WTC11 (cell line): ENCODE results near the gene NECAB2. TPM values are rescaled to one million over a fixed set of nuclear protein-coding genes. Genes with fewer than 3 reads are reported as not detected.

Experiments
- ATAC-seq: fragments of 200-7000 bp; cut with Tn5 transposase; 2 replicates; pipeline ENCODE4 v1.10.0; 2021; ENCODE audit warnings: mild to moderate bottlenecking, moderate library complexity
- CTCF ChIA-PET: fragments of 300-600 bp; sonication (Branson Sonifier 250); formaldehyde crosslinking; loops from one replicate; lab custom pipeline; 2021; ENCODE audit warnings: antibody characterized with exemption; lab: Charles Lee
- POLR2A ChIA-PET: fragments of 350-600 bp; sonication (Branson Sonifier 250); formaldehyde crosslinking; loops from one replicate; lab custom pipeline; 2021; ENCODE audit warnings: antibody characterized with exemption; lab: Charles Lee
- DNase-seq: peaks from one replicate; pipeline ENCODE4 v3.0.0; 2021; ENCODE audit warnings: low spot score
- H3K27ac Mint-ChIP-seq: 2 replicates; pipeline ENCODE4 v1.8.0; 2021; ENCODE audit warnings: mixed read lengths
- H3K27me3 Mint-ChIP-seq: 2 replicates; pipeline ENCODE4 v1.8.0; 2021; ENCODE audit warnings: low read depth, mild to moderate bottlenecking, moderate library complexity, mixed read lengths
- H3K36me3 Mint-ChIP-seq: 2 replicates; pipeline ENCODE4 v1.8.0; 2021; ENCODE audit warnings: mixed read lengths
- H3K4me1 Mint-ChIP-seq: 2 replicates; pipeline ENCODE4 v1.8.0; 2022; ENCODE audit warnings: mixed read lengths
- H3K4me3 Mint-ChIP-seq: 2 replicates; pipeline ENCODE4 v1.8.0; 2021; ENCODE audit warnings: mild to moderate bottlenecking, moderate library complexity, mixed read lengths
- H3K9me3 Mint-ChIP-seq: 2 replicates; pipeline ENCODE4 v1.8.0; 2021; ENCODE audit warnings: mixed read lengths
- ESRRA ChIP-seq: sonication (generic); formaldehyde crosslinking; IDR thresholded peaks from 2 replicates; pipeline ENCODE4 v1.8.1; 2022; ENCODE audit warnings: mild to moderate bottlenecking, missing genetic modification reagents, borderline replicate concordance
- GABPB1 ChIP-seq: sonication (generic); formaldehyde crosslinking; IDR thresholded peaks from 2 replicates; pipeline ENCODE4 v1.8.1; 2023; ENCODE audit warnings: mild to moderate bottlenecking, missing genetic modification reagents
- GTF2I ChIP-seq: fragments of 250-450 bp; sonication (Bioruptor Pico); conservative IDR thresholded peaks from 2 replicates; pipeline ENCODE4 v1.4.0; 2021; ENCODE audit warnings: mild to moderate bottlenecking
- JAZF1 ChIP-seq: fragments of 250-450 bp; sonication (Bioruptor Pico); IDR thresholded peaks from 2 replicates; pipeline ENCODE4 v1.9.0; 2021; ENCODE audit warnings: moderate library complexity, mild to moderate bottlenecking, inconsistent platforms
- MYBL2 ChIP-seq: sonication (generic); formaldehyde crosslinking; IDR thresholded peaks from 2 replicates; pipeline ENCODE4 v1.8.1; 2023; ENCODE audit warnings: mild to moderate bottlenecking, moderate library complexity, missing genetic modification reagents
- NR3C1 ChIP-seq: sonication (generic); formaldehyde crosslinking; conservative IDR thresholded peaks from 2 replicates; pipeline ENCODE4 v1.8.1; 2023; ENCODE audit warnings: low read depth, mild to moderate bottlenecking, missing genetic modification reagents
- SOX15 ChIP-seq: fragments of 250-450 bp; sonication (Bioruptor Pico); IDR thresholded peaks from 2 replicates; pipeline ENCODE4 v1.9.0; 2021; ENCODE audit warnings: mild to moderate bottlenecking
- TP53 ChIP-seq: sonication (generic); formaldehyde crosslinking; IDR thresholded peaks from 2 replicates; pipeline ENCODE4 v1.8.1; 2023; ENCODE audit warnings: mild to moderate bottlenecking, missing genetic modification reagents
- ZNF138 ChIP-seq: sonication (generic); formaldehyde crosslinking; conservative IDR thresholded peaks from 2 replicates; pipeline ENCODE4 v1.8.1; 2022; ENCODE audit warnings: mild to moderate bottlenecking, moderate library complexity, missing genetic modification reagents
- ZNF423 ChIP-seq: fragments of 250-450 bp; sonication (Bioruptor Pico); IDR thresholded peaks from 2 replicates; pipeline ENCODE4 v2.1.2; 2022; ENCODE audit warnings: mild to moderate bottlenecking, moderate library complexity
- total RNA-seq: library from RNA; stranded (reverse); gene quantifications from 3 replicates; pipeline ENCODE4 v1.2.3, GENCODE V29; 2021
- TF ChIP-seq, protein P1 (sequence below): fragments of 250-450 bp; sonication (Bioruptor Pico); IDR thresholded peaks from 2 replicates; pipeline ENCODE4 v1.9.0; 2021; ENCODE audit warnings: mild to moderate bottlenecking
- TF ChIP-seq, protein P2 (sequence below): sonication (generic); formaldehyde crosslinking; IDR thresholded peaks from 2 replicates; pipeline ENCODE4 v1.8.0; 2023; ENCODE audit warnings: mild to moderate bottlenecking, missing genetic modification reagents
- TF ChIP-seq, protein P3 (sequence below): sonication (generic); formaldehyde crosslinking; IDR thresholded peaks from 2 replicates; pipeline ENCODE4 v1.8.1; 2022; ENCODE audit warnings: low read depth, mild to moderate bottlenecking, moderate library complexity, missing genetic modification reagents, borderline replicate concordance
- TF ChIP-seq, protein P4 (sequence below): fragments of 200-600 bp; IDR thresholded peaks from 2 replicates; pipeline ENCODE4 v1.8.0; 2022; ENCODE audit warnings: antibody characterized with exemption
- TF ChIP-seq, protein P5 (sequence below): sonication (generic); formaldehyde crosslinking; IDR thresholded peaks from 2 replicates; pipeline ENCODE4 v1.8.1; 2022; ENCODE audit warnings: mild to moderate bottlenecking, missing genetic modification reagents, moderate library complexity, borderline replicate concordance
- TF ChIP-seq, protein P6 (sequence below): sonication (generic); formaldehyde crosslinking; IDR thresholded peaks from 2 replicates; pipeline ENCODE4 v1.8.0; 2023; ENCODE audit warnings: missing genetic modification reagents, mild to moderate bottlenecking, borderline replicate concordance
- TF ChIP-seq, protein P7 (sequence below): sonication (generic); formaldehyde crosslinking; IDR thresholded peaks from 2 replicates; pipeline ENCODE4 v1.8.1; 2022; ENCODE audit warnings: low read depth, missing genetic modification reagents, borderline replicate concordance
- TF ChIP-seq, protein P8 (sequence below): fragments of 250-450 bp; sonication (Bioruptor Pico); IDR thresholded peaks from 2 replicates; pipeline ENCODE4 v1.9.0; 2021; ENCODE audit warnings: mild to moderate bottlenecking

The NECAB2 gene
- total RNA-seq, 1 experiment from 2014 or later: 2.9 TPM

DNA sequence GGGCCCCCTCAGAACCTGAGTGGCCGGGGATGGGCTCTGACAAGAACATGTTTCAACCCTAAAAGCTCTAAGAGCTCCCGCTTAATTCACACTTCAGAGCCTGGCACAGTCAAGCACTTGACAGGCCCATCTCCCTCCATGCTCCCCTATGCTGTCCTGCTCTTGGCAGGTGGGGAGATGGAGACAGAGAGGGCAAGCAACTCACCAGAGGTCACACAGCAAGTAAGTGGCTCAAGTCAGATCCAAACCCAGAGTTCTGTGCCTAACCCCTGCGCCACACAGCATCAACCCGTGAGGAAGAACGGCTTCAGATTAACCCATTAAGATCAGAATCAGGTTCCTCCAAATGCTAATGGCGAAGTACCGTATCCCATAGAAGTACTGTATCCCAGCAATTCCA, 36.4 kb downstream of the NECAB2 start:
- Mint-ChIP-seq H3K27ac (no peak overlapping the region), H3K4me3 (no peak overlapping the region), H3K27me3 (no peaks in the 10 kb centered on the region; the same call in 1 of the 2 replicates), H3K4me1 (no peaks in the 10 kb centered on the region), H3K36me3 (no peaks in the 10 kb centered on the region), H3K9me3 (peaks cover 5% of the 10 kb centered on the region)
- ChIA-PET CTCF (interaction anchor here (1.0 to 1.5 kb wide), 2 partner anchors 8 to 9 kb away, joined by 3 read pairs; no protein-coding TSS in a partner anchor), POLR2A (no interaction called here)
- TF ChIP-seq ZNF138 (no peak), MYBL2 (CRISPR knock-in tag) (no peak), TP53 (CRISPR knock-in tag) (no peak), GTF2I (CRISPR knock-in tag) (no peak), ESRRA (no peak)
- TF ChIP-seq, protein P1, sequence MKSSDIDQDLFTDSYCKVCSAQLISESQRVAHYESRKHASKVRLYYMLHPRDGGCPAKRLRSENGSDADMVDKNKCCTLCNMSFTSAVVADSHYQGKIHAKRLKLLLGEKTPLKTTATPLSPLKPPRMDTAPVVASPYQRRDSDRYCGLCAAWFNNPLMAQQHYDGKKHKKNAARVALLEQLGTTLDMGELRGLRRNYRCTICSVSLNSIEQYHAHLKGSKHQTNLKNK: no peak
- TF ChIP-seq, protein P2, sequence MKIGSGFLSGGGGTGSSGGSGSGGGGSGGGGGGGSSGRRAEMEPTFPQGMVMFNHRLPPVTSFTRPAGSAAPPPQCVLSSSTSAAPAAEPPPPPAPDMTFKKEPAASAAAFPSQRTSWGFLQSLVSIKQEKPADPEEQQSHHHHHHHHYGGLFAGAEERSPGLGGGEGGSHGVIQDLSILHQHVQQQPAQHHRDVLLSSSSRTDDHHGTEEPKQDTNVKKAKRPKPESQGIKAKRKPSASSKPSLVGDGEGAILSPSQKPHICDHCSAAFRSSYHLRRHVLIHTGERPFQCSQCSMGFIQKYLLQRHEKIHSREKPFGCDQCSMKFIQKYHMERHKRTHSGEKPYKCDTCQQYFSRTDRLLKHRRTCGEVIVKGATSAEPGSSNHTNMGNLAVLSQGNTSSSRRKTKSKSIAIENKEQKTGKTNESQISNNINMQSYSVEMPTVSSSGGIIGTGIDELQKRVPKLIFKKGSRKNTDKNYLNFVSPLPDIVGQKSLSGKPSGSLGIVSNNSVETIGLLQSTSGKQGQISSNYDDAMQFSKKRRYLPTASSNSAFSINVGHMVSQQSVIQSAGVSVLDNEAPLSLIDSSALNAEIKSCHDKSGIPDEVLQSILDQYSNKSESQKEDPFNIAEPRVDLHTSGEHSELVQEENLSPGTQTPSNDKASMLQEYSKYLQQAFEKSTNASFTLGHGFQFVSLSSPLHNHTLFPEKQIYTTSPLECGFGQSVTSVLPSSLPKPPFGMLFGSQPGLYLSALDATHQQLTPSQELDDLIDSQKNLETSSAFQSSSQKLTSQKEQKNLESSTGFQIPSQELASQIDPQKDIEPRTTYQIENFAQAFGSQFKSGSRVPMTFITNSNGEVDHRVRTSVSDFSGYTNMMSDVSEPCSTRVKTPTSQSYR (CRISPR knock-in tag): no peak
- TF ChIP-seq, protein P3, sequence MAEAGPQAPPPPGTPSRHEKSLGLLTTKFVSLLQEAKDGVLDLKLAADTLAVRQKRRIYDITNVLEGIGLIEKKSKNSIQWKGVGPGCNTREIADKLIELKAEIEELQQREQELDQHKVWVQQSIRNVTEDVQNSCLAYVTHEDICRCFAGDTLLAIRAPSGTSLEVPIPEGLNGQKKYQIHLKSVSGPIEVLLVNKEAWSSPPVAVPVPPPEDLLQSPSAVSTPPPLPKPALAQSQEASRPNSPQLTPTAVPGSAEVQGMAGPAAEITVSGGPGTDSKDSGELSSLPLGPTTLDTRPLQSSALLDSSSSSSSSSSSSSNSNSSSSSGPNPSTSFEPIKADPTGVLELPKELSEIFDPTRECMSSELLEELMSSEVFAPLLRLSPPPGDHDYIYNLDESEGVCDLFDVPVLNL (CRISPR knock-in tag): no peak
- TF ChIP-seq, protein P4, sequence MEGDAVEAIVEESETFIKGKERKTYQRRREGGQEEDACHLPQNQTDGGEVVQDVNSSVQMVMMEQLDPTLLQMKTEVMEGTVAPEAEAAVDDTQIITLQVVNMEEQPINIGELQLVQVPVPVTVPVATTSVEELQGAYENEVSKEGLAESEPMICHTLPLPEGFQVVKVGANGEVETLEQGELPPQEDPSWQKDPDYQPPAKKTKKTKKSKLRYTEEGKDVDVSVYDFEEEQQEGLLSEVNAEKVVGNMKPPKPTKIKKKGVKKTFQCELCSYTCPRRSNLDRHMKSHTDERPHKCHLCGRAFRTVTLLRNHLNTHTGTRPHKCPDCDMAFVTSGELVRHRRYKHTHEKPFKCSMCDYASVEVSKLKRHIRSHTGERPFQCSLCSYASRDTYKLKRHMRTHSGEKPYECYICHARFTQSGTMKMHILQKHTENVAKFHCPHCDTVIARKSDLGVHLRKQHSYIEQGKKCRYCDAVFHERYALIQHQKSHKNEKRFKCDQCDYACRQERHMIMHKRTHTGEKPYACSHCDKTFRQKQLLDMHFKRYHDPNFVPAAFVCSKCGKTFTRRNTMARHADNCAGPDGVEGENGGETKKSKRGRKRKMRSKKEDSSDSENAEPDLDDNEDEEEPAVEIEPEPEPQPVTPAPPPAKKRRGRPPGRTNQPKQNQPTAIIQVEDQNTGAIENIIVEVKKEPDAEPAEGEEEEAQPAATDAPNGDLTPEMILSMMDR: no peak
- DNase-seq (no peak), ATAC-seq (no peak)

DNA sequence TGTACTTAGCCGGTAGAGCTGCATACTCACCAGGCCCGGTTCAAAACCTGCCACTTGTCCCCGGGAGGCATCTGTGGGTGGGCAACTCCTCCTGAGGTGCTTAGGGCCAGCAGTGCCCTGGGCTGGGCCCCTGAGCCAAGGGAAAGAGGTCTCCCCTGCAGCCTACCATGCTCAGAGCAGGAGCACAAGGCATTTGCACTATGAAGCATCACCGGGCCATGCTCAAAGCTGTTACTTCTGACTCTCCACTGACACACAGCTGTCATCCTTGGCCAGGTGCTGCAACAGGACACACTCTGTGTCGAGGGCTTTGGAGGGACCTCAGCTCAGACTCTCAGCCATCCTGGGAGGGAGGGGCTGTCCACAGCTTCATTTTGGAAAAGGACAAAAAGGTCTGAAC, 37.3 kb downstream of the NECAB2 start:
- POLR2A ChIA-PET: no interaction called here
- TF ChIP-seq, protein P5, sequence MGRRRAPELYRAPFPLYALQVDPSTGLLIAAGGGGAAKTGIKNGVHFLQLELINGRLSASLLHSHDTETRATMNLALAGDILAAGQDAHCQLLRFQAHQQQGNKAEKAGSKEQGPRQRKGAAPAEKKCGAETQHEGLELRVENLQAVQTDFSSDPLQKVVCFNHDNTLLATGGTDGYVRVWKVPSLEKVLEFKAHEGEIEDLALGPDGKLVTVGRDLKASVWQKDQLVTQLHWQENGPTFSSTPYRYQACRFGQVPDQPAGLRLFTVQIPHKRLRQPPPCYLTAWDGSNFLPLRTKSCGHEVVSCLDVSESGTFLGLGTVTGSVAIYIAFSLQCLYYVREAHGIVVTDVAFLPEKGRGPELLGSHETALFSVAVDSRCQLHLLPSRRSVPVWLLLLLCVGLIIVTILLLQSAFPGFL (CRISPR knock-in tag): no peak
- no peak for TF ChIP-seq ZNF423
- no peak for TF ChIP-seq JAZF1 (CRISPR knock-in tag)
- TF ChIP-seq NR3C1 (CRISPR knock-in tag): no peak
- TF ChIP-seq GABPB1 (CRISPR knock-in tag): no peak
- TF ChIP-seq, protein P6, sequence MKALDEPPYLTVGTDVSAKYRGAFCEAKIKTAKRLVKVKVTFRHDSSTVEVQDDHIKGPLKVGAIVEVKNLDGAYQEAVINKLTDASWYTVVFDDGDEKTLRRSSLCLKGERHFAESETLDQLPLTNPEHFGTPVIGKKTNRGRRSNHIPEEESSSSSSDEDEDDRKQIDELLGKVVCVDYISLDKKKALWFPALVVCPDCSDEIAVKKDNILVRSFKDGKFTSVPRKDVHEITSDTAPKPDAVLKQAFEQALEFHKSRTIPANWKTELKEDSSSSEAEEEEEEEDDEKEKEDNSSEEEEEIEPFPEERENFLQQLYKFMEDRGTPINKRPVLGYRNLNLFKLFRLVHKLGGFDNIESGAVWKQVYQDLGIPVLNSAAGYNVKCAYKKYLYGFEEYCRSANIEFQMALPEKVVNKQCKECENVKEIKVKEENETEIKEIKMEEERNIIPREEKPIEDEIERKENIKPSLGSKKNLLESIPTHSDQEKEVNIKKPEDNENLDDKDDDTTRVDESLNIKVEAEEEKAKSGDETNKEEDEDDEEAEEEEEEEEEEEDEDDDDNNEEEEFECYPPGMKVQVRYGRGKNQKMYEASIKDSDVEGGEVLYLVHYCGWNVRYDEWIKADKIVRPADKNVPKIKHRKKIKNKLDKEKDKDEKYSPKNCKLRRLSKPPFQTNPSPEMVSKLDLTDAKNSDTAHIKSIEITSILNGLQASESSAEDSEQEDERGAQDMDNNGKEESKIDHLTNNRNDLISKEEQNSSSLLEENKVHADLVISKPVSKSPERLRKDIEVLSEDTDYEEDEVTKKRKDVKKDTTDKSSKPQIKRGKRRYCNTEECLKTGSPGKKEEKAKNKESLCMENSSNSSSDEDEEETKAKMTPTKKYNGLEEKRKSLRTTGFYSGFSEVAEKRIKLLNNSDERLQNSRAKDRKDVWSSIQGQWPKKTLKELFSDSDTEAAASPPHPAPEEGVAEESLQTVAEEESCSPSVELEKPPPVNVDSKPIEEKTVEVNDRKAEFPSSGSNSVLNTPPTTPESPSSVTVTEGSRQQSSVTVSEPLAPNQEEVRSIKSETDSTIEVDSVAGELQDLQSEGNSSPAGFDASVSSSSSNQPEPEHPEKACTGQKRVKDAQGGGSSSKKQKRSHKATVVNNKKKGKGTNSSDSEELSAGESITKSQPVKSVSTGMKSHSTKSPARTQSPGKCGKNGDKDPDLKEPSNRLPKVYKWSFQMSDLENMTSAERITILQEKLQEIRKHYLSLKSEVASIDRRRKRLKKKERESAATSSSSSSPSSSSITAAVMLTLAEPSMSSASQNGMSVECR: no peak
- TF ChIP-seq, protein P7, sequence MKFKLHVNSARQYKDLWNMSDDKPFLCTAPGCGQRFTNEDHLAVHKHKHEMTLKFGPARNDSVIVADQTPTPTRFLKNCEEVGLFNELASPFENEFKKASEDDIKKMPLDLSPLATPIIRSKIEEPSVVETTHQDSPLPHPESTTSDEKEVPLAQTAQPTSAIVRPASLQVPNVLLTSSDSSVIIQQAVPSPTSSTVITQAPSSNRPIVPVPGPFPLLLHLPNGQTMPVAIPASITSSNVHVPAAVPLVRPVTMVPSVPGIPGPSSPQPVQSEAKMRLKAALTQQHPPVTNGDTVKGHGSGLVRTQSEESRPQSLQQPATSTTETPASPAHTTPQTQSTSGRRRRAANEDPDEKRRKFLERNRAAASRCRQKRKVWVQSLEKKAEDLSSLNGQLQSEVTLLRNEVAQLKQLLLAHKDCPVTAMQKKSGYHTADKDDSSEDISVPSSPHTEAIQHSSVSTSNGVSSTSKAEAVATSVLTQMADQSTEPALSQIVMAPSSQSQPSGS (CRISPR knock-in tag): no peak
- TF ChIP-seq, protein P8, sequence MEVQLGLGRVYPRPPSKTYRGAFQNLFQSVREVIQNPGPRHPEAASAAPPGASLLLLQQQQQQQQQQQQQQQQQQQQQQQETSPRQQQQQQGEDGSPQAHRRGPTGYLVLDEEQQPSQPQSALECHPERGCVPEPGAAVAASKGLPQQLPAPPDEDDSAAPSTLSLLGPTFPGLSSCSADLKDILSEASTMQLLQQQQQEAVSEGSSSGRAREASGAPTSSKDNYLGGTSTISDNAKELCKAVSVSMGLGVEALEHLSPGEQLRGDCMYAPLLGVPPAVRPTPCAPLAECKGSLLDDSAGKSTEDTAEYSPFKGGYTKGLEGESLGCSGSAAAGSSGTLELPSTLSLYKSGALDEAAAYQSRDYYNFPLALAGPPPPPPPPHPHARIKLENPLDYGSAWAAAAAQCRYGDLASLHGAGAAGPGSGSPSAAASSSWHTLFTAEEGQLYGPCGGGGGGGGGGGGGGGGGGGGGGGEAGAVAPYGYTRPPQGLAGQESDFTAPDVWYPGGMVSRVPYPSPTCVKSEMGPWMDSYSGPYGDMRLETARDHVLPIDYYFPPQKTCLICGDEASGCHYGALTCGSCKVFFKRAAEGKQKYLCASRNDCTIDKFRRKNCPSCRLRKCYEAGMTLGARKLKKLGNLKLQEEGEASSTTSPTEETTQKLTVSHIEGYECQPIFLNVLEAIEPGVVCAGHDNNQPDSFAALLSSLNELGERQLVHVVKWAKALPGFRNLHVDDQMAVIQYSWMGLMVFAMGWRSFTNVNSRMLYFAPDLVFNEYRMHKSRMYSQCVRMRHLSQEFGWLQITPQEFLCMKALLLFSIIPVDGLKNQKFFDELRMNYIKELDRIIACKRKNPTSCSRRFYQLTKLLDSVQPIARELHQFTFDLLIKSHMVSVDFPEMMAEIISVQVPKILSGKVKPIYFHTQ (CRISPR knock-in tag): no peak
- no peak for TF ChIP-seq SOX15

More for the DNA sequence above, 37.3 kb downstream of the NECAB2 start:
- Mint-ChIP-seq H3K4me1 (no peaks in the 10 kb centered on the region), H3K27me3 (no peaks in the 10 kb centered on the region; the same call in 1 of the 2 replicates), H3K36me3 (no peaks in the 10 kb centered on the region), H3K9me3 (peaks cover 5% of the 10 kb centered on the region), H3K27ac (no peak overlapping the region), H3K4me3 (no peak overlapping the region)
- ATAC-seq: no peak
- DNase-seq: no peak
- CTCF ChIA-PET: interaction anchor here (1.0 to 1.3 kb wide), 3 partner anchors 9 to 52 kb away, joined by 3 read pairs; no protein-coding TSS in a partner anchor
